GM18511 (cell line): ENCODE measurements around the gene SPOCK2.
"Not testable (repeated sequence)": the region's sequence is repeated elsewhere in the genome, so short reads cannot be mapped to it uniquely, and the experiment has no call there.

Experiments used
- ATAC-seq: cut with Tn5 transposase; IDR thresholded peaks from one replicate; pipeline ENCODE4 v1.9.1; 2021; ENCODE audit warnings: mild to moderate bottlenecking, moderate library complexity; ENCODE audit not compliant: unreplicated experiment

SPOCK2 gene, protein sequence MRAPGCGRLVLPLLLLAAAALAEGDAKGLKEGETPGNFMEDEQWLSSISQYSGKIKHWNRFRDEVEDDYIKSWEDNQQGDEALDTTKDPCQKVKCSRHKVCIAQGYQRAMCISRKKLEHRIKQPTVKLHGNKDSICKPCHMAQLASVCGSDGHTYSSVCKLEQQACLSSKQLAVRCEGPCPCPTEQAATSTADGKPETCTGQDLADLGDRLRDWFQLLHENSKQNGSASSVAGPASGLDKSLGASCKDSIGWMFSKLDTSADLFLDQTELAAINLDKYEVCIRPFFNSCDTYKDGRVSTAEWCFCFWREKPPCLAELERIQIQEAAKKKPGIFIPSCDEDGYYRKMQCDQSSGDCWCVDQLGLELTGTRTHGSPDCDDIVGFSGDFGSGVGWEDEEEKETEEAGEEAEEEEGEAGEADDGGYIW

DNA sequence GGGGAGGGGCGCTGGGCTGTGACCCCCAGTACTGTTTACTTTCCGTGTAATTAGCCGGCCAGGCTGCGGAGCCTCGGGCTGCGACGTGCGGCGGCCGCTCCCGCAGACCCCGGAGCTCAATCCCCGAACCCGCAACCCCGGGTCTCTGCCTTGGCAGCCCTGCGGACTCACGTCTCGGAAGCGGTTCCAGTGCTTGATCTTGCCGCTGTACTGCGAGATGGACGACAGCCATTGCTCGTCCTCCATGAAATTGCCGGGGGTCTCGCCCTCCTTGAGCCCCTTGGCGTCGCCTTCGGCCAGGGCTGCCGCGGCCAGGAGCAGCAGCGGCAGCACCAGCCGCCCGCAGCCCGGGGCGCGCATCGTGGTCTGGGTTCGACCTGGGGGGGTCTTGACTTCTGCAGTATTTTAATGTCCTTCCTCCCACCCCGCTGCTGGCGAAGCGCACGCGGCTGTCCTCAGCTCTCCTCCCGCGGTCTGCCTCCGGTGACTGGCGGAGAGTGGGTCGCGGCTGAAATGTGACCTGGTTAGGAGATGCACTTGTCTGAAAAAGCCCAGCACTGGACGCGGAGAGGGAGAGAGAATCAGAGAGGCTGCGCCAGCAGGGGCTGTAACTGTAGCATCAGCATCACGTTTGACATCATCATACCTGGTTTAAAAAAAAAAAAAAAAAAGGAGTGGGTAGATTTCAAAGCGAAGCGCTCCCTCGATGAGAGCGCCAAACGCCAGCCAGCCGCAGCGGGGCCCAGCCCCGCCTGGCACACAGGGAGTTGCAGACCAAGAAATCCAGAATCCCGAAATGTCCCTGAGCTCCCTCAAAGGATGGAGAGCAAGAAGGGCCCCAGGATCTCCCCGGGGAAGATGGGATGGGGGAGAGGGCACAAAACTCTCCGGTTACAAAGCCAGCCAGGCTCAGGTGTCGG is at the start of gene SPOCK2:
TSS of gene SPOCK2 (minus strand) at position 583 of the 920 bp plus-strand sequence. CDS start at position 360, 223 bp downstream.
- ATAC-seq, result no peak

DNA sequence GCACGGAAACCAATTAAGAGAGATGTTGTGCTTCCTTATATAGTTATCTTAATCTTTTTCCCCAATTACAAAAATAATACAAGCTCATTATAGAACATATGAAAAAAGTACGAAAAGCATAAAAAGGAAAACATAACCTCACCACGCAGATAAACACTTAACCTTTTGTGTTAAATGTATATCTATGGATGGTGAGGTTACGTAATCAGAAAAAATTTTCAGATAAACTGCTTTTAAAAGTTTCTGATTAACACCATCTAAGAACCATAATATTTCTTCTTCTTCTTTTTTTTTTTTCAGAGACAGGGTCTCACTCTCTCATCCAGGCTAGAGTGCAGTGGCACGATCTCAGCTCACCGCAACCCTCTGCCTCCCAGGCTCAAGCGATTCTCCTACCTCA is 49.2 kb upstream of the SPOCK2 start:
- no peak for ATAC-seq

DNA sequence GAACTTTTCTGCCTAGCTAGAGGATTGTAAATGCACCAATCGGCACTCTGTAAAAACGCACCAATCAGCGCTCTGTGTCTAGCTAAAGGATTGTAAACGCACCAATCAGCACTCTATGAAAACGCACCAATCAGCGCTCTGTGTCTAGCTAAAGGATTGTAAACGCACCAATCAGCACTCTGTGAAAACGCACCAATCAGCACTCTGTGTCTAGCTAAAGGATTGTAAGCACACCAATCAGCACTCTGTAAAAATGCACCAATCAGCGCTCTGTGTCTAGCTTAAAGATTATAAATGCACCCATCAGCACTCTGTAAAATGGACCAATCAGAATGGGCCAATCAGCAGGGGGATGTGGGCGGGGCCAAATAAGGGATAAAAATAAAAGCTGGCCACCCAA is 47.9 kb upstream of the SPOCK2 start:
- ATAC-seq, result not testable (repeated sequence)

DNA sequence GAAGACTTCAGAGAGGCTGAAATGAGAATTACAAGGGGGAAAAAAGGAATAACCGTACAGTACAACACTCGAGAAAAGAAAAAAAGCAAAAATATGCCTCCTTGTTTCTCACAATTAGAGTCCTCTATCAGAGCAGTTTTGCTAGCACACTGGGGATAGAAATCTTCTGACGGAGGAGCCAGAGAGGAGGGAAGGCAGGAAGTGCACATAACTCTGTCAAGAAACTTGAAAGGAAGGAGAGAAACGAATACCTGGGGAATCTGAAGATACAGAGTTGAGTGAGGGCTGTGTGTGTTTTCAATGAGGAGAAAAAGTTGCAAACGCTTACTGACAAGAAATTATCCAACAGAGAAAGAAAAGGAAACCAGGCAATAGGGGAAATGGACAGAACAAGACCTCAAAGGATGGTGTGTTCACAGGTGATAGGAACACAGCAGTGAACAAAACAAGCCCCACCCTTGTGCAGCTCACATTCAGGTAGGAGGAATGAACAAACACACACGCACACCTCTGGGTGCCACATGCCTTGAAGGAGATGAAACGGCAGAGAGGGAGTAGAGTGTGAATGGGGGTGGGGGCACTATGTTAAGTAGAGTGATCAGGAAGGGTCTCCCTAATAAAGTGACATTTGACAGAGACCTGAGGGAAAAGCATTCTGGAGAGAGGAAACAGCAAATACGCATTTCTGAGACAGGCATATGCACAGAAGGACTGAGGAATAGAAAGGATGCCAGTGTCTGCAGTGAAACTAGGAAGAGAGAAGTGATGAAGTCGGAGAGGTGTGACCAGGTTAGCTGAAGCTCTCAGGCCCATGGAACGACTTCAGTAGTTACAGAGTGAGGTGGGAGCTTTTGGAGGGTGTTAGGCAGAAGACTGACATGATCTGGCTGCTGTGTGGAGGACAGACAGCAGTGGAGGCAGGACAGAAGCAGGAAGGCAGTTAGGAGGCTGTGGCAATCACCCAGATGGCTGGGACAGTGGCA is 46.7 kb upstream of the SPOCK2 start:
- no peak for ATAC-seq

DNA sequence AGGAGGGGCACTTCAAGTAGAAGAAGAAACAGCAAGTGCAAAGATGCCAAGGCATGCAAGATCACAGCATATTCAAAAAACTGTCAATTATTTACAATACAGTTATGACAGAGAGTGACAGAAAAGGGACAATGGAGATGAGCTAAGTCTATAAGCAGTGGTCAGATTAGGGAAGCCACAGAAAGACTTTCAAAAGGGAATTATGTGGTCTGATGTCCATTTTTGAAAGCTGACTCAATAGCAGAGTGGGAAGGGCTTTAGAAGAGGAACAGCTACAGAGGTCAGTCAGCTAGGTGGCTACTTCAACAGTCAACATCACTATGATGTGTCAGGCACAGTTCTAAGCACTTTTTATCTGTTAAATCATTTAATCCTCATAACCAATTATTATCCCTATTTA is 45.2 kb upstream of the SPOCK2 start:
- ATAC-seq, result peak; percentile 90

DNA sequence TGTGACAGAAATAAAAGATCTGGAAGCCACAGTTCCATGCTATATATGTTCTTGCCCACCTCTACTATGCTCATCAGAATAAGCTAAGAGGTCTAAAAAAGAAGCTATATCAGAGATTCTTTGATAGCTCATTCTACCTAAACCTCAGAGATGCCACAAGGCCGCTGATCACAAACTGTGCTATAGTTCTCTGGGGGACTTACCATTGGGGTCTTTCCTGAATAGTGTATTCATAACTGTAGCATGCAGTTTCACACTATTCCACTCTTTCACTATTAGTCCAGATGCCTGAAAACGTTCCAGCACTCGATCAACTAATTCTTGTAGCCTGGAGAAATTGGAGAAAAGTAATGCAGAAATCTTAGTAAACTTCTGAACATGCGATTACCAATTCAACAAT is 44.5 kb upstream of the SPOCK2 start:
- no peak for ATAC-seq

DNA sequence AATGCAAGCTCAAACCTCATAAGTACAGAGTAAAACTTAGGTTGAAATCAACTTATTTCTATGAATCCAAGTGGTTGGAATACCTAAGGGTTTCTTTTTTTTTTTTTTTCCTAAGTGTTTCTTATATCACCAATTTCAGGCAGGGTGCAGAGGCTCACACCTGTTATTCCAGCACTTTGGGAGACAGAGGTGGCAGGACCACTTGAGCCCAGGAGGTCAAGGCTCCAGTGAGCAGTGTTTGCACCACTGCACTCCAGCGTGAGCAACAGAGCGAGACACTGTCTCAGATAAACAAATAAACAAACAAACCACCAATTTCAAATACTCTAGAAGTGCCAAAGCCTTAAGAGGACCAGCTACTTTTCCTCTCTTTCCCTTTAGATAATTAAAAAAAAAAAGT is 39.2 kb upstream of the SPOCK2 start:
- no peak for ATAC-seq

DNA sequence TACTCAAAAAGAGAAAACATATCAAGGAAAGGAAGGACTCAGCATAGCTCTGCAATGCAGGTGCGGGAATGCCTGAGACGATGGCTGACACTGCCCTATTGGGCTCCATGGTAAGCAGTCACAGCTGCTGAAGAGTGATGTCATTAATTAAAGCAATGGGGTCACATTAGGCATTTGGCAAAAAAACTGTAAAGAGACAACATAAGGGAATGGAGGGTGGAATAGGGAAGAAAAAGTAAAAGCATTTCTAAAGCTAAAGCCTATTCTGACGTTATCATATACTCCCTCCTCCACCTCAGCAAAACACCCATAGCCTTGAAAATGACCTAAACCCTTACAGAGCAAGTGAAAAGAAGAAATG is 38.5 kb upstream of the SPOCK2 start:
- ATAC-seq, result no peak

DNA sequence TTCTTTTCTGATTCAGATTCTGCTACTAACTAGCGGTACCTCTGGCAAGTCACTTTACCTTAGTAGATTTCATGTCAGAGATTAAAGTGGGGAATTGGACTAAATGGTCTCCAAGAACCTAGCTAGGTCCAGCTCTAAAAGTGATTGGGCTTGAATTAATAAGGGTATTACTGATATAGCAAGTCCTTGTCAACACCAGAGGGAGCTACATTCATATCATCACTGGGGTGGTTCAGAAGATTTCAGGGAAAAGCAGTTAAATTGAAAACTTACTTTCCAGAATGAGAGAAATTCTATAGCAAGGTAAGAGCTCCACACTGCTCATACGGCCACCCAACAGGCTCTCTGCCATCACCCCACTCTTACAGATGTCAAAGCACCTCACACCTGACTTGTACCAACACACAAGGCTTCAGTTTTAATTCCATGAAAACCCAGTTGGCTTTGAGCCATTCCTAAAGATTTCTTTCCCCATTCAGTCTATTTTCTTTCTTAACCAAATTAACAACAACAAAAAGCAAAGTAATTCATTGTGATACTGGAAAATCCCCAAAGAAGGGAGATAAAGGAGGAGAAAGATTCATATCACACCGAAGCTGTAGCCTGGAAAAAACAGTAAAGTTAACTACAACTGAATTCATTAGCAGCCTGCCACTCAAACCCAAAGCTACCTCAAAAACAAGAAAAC is 38.0 kb upstream of the SPOCK2 start:
- ATAC-seq, result no peak

DNA sequence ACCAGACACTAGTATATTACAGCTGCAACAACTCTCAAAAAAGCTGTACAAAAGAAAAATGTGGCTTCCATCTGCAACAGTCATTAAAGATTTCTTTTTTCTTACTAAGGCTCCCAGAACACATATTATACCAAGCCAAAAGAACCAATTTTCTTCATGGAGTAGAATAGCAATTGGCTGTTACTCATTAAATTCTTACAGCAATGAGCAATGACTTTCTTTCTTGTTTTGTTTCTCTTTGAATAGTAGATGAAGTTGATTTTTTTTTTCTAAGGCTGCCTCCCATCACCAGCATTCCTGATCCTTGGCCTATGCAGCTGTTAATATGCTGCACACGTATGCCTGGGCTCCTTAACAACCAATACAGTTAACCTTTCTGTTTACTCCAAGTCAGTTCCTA is 36.6 kb upstream of the SPOCK2 start:
- no peak for ATAC-seq

DNA sequence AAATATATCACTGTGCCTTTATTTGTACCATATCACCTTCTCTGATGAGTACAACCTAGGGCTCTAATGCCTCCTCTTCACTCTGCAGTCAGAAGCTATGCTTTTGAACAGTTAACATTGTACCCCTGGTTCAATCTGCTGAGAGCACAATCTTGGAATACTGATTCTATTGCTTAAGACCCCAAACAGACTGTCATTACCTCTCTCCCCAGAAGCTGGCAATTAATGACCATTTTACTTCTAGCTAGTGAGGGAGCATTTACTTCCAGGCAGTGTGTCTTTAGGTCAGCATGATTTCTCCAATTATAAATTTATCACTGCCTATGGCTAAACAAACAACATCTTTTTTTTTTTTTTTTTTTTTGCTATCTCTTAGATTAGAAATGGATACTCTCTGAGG is 36.0 kb upstream of the SPOCK2 start:
- ATAC-seq, result no peak

DNA sequence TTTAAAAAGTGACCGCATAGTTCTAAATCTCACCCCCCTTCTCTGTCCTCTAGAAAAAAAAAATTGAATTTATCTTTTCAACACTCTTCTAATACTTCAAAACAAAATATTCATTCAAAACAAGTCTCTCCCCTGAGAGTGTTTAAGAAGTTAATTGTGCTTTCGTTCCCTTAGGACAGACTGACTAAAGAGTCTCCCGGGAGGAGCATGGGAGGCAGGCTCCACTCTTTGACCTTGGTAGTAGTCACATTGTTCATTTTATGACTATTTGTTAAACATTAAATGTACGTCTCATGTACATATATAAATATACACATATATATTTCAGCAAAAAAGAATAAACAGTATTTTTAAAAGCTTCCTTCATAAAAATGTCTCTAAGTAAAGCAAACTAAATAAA is 35.3 kb upstream of the SPOCK2 start:
- ATAC-seq, result no peak

DNA sequence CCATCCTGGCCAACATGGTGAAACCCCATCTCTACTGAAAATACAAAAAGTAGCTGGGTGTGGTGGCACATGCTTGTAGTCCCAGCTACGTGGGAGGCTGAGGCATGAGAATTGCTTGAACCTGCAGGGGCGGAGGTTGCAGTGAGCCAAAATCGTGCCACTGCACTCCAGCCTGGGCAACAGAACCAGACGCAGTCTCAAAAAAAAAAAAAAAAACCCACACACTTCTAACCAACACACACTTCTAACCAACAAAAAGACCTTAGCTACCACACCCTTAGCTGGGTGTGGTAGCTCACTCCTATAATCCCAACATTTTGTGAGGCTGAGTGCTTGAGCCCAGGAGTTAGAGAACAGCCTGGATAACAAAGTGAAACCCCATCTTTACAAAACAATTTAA is 33.9 kb upstream of the SPOCK2 start:
- ATAC-seq, result no peak

DNA sequence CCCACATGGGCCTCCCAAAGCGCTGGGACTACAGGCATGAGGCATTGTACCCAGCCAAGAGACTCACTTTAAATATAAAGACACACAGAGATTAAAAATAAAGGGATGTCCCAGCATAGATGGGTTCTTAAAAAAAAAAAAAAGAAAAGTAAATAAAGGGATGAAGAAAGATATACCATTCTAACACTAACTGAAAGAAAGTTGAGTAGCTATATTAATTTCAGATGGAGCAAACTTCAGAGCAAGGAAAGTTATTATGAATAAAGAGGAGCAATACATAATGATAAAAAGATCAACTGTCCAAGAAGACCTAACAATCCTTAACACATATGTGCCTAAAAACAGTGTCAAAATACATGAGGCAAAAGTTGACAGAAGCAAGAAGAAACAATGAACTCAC is 33.0 kb upstream of the SPOCK2 start:
- no peak for ATAC-seq

DNA sequence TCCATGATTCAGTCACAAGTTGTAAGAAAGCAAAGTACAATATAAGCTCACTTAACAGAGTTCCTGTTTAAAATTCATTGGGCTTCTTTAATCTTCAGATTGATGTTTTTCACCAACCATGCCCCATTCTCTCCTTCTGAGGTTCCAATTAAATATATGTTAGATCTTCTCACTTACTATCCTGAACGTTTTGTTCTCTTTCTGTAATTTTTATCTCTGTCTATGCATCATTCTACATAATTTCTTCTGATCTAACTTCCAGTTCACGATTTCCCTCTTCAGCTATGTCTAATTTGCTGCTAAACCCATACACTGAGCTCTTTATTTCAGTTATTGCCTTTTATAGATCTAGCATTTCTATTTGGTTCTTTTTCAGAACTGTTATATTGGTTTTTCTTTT is 28.0 kb upstream of the SPOCK2 start:
- ATAC-seq, result no peak

DNA sequence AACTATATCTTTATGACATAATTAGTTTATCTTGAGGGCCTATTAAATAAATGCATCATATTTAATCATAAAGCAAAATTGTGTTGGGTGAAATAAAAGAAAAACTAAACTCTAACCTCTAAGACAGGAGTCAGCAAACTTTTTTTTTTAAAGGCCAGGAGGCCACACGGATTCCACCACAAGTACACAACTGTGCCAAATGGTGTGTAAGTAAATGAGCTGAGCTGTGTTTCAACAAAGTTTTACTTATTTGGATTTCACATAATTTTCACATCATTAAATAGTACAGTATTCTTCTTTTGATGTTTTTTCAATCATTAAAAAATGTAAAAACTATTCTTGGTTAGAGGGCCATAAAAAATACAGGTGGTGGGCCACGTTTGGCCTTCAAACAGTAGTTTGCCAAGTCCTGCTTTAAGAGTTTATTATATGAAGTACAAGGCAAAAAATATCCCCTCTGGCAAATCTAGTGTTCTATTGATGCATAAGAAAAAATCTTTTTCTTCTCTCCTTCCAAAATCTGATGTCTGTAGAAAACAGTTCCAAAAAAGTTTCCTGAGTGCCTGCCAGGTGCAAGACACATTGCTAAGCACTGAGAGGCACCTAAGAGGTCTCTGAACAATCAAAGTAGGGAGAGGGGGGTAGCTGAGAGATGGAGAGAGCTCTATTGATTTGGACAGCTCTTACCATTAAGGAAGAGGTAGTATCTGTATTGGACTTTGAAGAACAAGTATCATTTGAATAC is 26.5 kb upstream of the SPOCK2 start:
- no peak for ATAC-seq

DNA sequence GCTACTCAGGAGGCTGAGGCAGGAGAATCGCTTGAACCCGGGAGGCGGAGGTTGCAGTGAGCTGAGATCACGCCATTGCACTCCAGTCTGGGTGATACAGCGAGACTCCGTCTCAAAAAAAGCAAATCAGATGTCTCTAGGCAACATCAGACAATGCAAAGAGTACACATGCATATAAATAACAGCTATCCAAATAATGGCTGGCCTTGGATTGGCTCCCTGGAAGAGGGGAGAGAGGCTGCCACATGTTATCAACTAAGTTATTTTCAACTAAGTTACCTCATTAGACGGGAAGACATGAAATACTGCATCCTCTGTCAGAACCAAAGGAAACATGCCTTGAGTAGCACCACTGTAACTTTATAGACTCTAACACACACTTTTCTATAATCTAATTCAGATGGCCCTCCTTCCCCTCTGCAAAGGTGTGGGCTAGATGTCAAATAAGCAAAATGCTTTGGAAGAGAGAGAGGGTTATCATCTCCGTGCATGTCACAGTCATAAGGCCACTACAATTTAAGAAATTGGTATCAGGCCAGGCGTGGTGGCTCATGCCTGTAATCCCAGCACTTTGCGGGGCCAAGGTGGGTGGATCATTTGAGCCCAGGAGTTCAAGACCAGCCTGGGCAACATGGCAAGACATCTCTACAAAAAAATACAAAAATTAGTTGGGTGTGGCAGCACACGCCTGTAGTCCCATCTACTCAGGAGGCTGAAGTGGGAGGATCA is 22.5 kb upstream of the SPOCK2 start:
- no peak for ATAC-seq

DNA sequence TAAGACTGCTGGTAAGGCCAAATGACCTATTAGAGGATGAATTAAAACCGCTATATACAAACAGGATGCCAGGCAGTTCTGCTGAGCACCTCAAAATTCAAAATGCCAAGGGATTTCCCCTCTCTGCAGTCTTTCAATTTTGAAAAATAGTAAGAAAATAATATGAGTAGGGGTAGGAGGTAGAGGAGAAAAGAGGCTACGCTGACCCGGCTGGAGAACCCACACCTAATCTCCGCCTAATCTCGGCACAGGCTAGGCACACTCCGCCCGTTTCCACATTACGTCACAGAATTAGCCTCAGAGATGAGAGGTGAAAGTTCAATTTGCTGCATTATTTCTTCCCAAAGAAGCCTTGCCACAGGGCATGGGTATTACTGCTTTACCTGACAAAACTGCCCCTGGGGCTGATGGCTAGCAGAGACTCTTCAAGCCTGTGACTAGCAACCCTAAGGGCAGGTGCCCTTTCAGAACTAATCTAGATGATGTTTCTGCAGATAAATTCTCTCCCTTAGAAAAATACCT is 21.3 kb upstream of the SPOCK2 start:
- no peak for ATAC-seq
